Transverse colon (tissue), 3 donors: ENCODE results near the gene OR1F1.

ENCODE experiments used
- CTCF ChIP-seq, 5 experiments: fragments of 200-600 bp in 3 of 5; fragments of 450-650 bp in 2 of 5; sonication (generic) in 3 of 5; IDR thresholded peaks; 1 replicate in 2 of 5; 2 replicates in 3 of 5; pipeline ENCODE4 v1.5.1; 2016 to 2017; ENCODE audit warnings: antibody characterized with exemption in 5 of 5, inconsistent platforms in 3 of 5, mild to moderate bottlenecking in 2 of 5, moderate library complexity in 1 of 5
- POLR2A ChIP-seq: fragments of 450-650 bp; IDR thresholded peaks from one replicate; pipeline ENCODE4 v1.6.1; 2016; ENCODE audit warnings: antibody characterized with exemption, mild to moderate bottlenecking, moderate library complexity

DNA sequence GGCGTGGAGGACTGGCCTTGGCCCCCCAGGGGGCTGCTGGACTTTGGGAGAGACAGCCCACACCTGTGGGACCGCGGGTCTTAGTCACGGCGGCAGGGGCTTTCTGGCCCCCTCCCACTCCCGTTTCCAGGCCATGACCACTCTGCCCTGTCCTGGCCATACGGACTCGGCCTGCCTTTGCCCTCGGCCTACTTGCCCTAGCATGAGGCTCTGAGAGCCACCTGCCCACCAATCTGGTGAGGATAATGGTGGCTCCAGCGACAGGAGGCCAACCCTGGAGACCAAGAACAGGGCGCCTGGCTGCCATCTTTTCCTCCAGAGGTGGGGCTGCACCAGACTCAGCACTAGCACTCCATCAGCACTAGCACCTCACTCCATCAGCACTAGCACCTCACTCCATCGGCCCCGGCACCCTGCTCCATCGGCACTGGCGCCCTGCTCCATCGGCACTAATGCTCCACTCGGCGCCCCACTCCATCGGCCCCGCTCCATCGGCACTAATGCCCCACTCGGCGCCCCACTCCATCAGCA, 46.2 kb upstream of the OR1F1 start:
- TF ChIP-seq CTCF (IDR thresholded peaks at IDR 0.05): no peak
- no peak for TF ChIP-seq POLR2A
